Dermis blood vessel endothelial cell (primary cell): Measurements from ENCODE around the gene RSAD1. TPM values are rescaled to one million over a fixed set of nuclear protein-coding genes. Genes with fewer than 3 reads are reported as not detected.

Experiments used
- DNase-seq: peaks from one replicate; pipeline ENCODE4 v3.0.0; 2010
- total RNA-seq: library from RNA; depleted of rRNA; stranded (reverse); fragments of >200 nt; gene quantifications from 2 replicates; pipeline ENCODE4 v1.2.3, GENCODE V29; 2014

RSAD1 gene
- total RNA-seq: 15.9 and 18.2 TPM in 2 replicates

GRCh38 chr17:50478391-50479381 lies at the start of gene RSAD1:
Gene RSAD1, plus strand, starts transcription at chr17:50478860. Its CDS starts 25 bp downstream, at chr17:50478885.
- DNase-seq: peak; percentile 90

GRCh38 chr17:50429793-50430192 lies 48.9 kb upstream of the RSAD1 start:
- DNase-seq: no peak

GRCh38 chr17:50430821-50431618 lies 47.6 kb upstream of the RSAD1 start:
- DNase-seq: no peak

- no peak for DNase-seq
Measured at GRCh38 chr17:50432125-50432762, 46.4 kb upstream of the RSAD1 start.

GRCh38 chr17:50437409-50437808 lies 41.3 kb upstream of the RSAD1 start:
- DNase-seq: no peak

- DNase-seq: no peak
Measured at GRCh38 chr17:50439008-50439407, 39.7 kb upstream of the RSAD1 start.

- DNase-seq: no peak
Measured at GRCh38 chr17:50440172-50440837, 38.4 kb upstream of the RSAD1 start.

- no peak for DNase-seq
Measured at GRCh38 chr17:50440838-50441829, 37.5 kb upstream of the RSAD1 start.

- DNase-seq: no peak
Measured at GRCh38 chr17:50443505-50443974, 35.1 kb upstream of the RSAD1 start.

GRCh38 chr17:50444841-50445715 lies 33.6 kb upstream of the RSAD1 start:
- no peak for DNase-seq

GRCh38 chr17:50445730-50446325 lies 32.8 kb upstream of the RSAD1 start:
- DNase-seq: no peak

GRCh38 chr17:50447870-50448595 lies 30.6 kb upstream of the RSAD1 start:
- DNase-seq: no peak

GRCh38 chr17:50448643-50449042 lies 30.0 kb upstream of the RSAD1 start:
- DNase-seq: no peak

- DNase-seq: no peak
Measured at GRCh38 chr17:50451943-50452629, 26.6 kb upstream of the RSAD1 start.

- DNase-seq: no peak
Measured at GRCh38 chr17:50452630-50453300, 25.9 kb upstream of the RSAD1 start.

- DNase-seq: no peak
Measured at GRCh38 chr17:50453901-50454300, 24.8 kb upstream of the RSAD1 start.

GRCh38 chr17:50457621-50458020 lies 21.0 kb upstream of the RSAD1 start:
- DNase-seq: no peak

GRCh38 chr17:50458270-50458669 lies 20.4 kb upstream of the RSAD1 start:
- DNase-seq: no peak
